MCF 10A (cell line): Measurements from ENCODE around the gene SLC44A3. TPM values are rescaled to one million over a fixed set of nuclear protein-coding genes. Genes with fewer than 3 reads are reported as not detected.

Experiments
- BruUV-seq: library from RNA; stranded (reverse); fragments of 400-500 nt; replicated peaks from 2 replicates; lab custom pipeline; 2021; lab: Mats Ljungman, UMichigan
- CTCF ChIA-PET: fragments of 300-600 bp; sonication (Branson Sonifier 250); formaldehyde crosslinking; extraction: SDS; loops from one replicate; lab custom pipeline; 2021; ENCODE audit warnings: antibody characterized with exemption, inconsistent platforms; lab: Yijun Ruan, JAX
- POLR2A ChIA-PET: fragments of 300-600, 350-650 bp; sonication (Branson Sonifier 250); formaldehyde crosslinking; extraction: SDS; loops from one replicate; lab custom pipeline; 2020; ENCODE audit warnings: antibody characterized with exemption, inconsistent platforms; lab: Yijun Ruan, JAX
- DNase-seq: peaks from one replicate; pipeline ENCODE4 v3.0.0-alpha.2; 2018; ENCODE audit not compliant: unreplicated experiment
- H3K27ac Mint-ChIP-seq: one replicate; pipeline ENCODE4 v1.8.0; 2022; ENCODE audit warnings: mild to moderate bottlenecking, low read depth, mixed read lengths; ENCODE audit not compliant: unreplicated experiment
- H3K27me3 Mint-ChIP-seq: one replicate; pipeline ENCODE4 v1.8.0; 2022; ENCODE audit warnings: mixed read lengths; ENCODE audit not compliant: insufficient read depth, unreplicated experiment
- H3K36me3 Mint-ChIP-seq: one replicate; pipeline ENCODE4 v1.8.0; 2022; ENCODE audit warnings: mild to moderate bottlenecking, moderate library complexity, mixed read lengths; ENCODE audit not compliant: insufficient read depth, unreplicated experiment
- H3K4me1 Mint-ChIP-seq: one replicate; pipeline ENCODE4 v1.8.0; 2022; ENCODE audit warnings: mixed read lengths; ENCODE audit not compliant: insufficient read depth, unreplicated experiment
- H3K4me3 Mint-ChIP-seq: one replicate; pipeline ENCODE4 v1.8.0; 2022; ENCODE audit warnings: mild to moderate bottlenecking, moderate library complexity, mixed read lengths; ENCODE audit not compliant: unreplicated experiment
- H3K9me3 Mint-ChIP-seq: one replicate; pipeline ENCODE4 v1.8.0; 2022; ENCODE audit warnings: mixed read lengths; ENCODE audit not compliant: unreplicated experiment
- intact Hi-C: fragments of 100-400 bp; cut with micrococcal nuclease; formaldehyde crosslinking; loops from 2 replicates; pipeline ENCODE4 v1.14.1; 2022
- total RNA-seq: library from RNA; stranded (reverse); gene quantifications from 2 replicates; pipeline ENCODE4 v1.2.3, GENCODE V29; 2022
- TF ChIP-seq, protein P1 (sequence below): fragments of 200-600 bp; IDR thresholded peaks from one replicate; pipeline ENCODE4 v1.8.0; 2022; ENCODE audit warnings: antibody characterized with exemption, mild to moderate bottlenecking; ENCODE audit not compliant: unreplicated experiment

SLC44A3 gene
- total RNA-seq, 1 experiment from 2014 or later: 2.8 TPM

- CTCF ChIA-PET: interaction anchor here (1.6 kb wide), 1 partner anchor 62 kb away, joined by 5 read pairs; no protein-coding TSS in a partner anchor
- H3K4me1 Mint-ChIP-seq: peaks cover 13% of the 10 kb centered on the region
- DNase-seq: no peak
These were observed 97.1 kb downstream of the SLC44A3 start for GRCh38 chr1:94917251-94917650.

DNA sequence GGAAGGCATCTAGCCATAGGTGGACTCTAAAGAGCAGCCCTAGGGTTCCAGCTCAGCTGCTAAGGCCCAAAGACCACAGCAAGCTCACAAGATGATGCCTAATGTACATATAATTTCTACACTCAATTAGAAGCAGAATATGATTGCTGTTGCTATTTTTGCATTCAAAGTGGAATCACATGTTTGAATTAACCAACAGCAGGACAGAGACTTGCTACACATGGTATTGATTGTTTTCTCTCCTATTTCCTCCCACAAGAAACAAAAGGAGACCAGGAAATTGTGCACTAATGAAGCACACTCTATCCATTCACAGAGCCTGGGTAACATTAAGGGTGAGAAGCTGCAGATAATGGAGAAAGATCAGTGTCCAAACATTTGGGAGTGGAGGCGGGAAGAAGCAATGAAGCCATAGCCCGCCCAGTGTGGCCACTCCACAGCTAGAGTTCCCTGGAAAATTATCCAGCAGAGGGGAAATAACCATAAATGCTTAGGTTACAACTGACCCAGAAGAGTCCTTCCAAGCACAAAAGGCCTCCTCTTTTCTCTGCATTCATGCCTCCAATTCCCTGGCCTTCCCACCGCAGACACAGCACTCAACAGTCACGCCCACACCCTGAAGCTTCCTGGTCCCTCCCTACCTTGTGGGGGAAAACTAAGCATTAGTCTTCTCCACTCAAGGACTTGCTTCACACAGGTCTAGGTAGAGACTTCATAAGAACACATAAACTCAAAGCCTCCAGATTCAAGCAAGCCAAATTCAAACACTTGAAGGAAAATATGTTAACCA lies 99.3 kb downstream of the SLC44A3 start:
- H3K36me3 Mint-ChIP-seq: no peaks in the 10 kb centered on the region
- no TSS peak for BruUV-seq

More at GRCh38 chr1:94917251-94917650, 97.1 kb downstream of the SLC44A3 start:
- intact Hi-C loops: no loop called here
- Mint-ChIP-seq H3K27me3 (no peaks in the 10 kb centered on the region), H3K9me3 (no peaks in the 10 kb centered on the region), H3K36me3 (no peaks in the 10 kb centered on the region), H3K4me3 (no peak overlapping the region), H3K27ac (no peak overlapping the region)
- BruUV-seq: no TSS peak
- TF ChIP-seq, protein P1, sequence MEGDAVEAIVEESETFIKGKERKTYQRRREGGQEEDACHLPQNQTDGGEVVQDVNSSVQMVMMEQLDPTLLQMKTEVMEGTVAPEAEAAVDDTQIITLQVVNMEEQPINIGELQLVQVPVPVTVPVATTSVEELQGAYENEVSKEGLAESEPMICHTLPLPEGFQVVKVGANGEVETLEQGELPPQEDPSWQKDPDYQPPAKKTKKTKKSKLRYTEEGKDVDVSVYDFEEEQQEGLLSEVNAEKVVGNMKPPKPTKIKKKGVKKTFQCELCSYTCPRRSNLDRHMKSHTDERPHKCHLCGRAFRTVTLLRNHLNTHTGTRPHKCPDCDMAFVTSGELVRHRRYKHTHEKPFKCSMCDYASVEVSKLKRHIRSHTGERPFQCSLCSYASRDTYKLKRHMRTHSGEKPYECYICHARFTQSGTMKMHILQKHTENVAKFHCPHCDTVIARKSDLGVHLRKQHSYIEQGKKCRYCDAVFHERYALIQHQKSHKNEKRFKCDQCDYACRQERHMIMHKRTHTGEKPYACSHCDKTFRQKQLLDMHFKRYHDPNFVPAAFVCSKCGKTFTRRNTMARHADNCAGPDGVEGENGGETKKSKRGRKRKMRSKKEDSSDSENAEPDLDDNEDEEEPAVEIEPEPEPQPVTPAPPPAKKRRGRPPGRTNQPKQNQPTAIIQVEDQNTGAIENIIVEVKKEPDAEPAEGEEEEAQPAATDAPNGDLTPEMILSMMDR: no peak
- POLR2A ChIA-PET: interaction anchor here (0.6 kb wide), 1 partner anchor 53 kb away, joined by 3 read pairs; no protein-coding TSS in a partner anchor

DNA sequence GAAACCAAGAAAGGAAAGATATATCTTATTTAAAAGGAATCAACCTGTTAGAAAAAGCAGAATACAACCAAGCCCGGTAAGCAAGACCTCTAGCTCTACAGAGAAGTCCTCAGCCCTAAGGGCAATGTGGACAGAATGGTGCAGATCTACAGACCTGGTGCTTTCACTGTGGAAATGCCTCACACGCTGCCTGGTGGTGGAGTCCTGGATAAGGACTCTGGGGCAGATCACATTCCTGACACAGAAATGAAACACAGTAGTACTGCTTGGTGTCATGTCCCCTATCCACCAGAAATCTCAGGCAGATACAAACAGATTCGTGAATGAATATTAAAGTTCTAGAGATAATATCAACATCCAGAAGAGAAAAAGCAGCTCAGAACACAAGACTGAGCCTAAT lies 99.9 kb downstream of the SLC44A3 start:
- Mint-ChIP-seq H3K4me1 (peaks cover 29% of the 10 kb centered on the region), H3K27ac (no peak overlapping the region), H3K36me3 (no peaks in the 10 kb centered on the region), H3K27me3 (no peaks in the 10 kb centered on the region), H3K9me3 (no peaks in the 10 kb centered on the region), H3K4me3 (no peak overlapping the region)
- ChIA-PET CTCF (interaction anchor here (0.7 to 1.1 kb wide), 2 partner anchors 17 to 66 kb away, joined by 3 read pairs; no protein-coding TSS in a partner anchor), POLR2A (interaction anchor here (1.3 kb wide), 1 partner anchor 55 kb away, joined by 3 read pairs; no protein-coding TSS in a partner anchor)
- no peak for DNase-seq
- intact Hi-C loops: loop anchor here (10.0 kb wide), 1 partner anchor 55 kb away; no protein-coding TSS in a partner anchor
- TF ChIP-seq, protein P1: no peak
- no TSS peak for BruUV-seq

More for the DNA sequence above, 99.3 kb downstream of the SLC44A3 start:
- DNase-seq: no peak
- Mint-ChIP-seq H3K4me3 (no peak overlapping the region), H3K4me1 (peaks cover 23% of the 10 kb centered on the region), H3K27me3 (no peaks in the 10 kb centered on the region), H3K9me3 (no peaks in the 10 kb centered on the region), H3K27ac (no peak overlapping the region)
- ChIA-PET CTCF (interaction anchor here (1.1 kb wide), 2 partner anchors 10 to 65 kb away, joined by 3 to 8 read pairs; no protein-coding TSS in a partner anchor), POLR2A (interaction anchor here (0.7 to 1.3 kb wide), 2 partner anchors 55 to 84 kb away, joined by 3 read pairs; no protein-coding TSS in a partner anchor)
- intact Hi-C loops: loop anchor here (10.0 kb wide), 1 partner anchor 55 kb away; no protein-coding TSS in a partner anchor
- TF ChIP-seq, protein P1: no peak

DNA sequence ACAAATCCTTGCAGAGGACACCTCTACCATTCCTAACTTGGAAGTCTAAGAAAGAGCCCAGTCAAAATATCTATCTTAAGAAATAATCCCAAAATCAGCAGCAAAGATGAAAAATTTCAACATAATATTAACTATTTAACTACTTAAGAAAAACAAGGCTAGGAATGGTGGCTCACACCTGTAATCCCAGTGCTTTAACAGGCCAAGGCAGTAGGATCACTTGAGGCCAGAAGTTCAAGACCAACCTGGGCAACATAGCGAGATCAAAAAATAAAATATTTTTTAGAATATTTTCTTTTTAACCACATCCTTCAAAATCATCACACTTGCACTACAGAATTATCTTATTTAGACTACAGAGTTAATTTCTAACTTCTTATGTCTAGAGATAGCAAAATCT lies 101.8 kb downstream of the SLC44A3 start:
- no peak for DNase-seq
- no peaks in the 10 kb centered on the region for H3K36me3 Mint-ChIP-seq
- TF ChIP-seq, protein P1: no peak
- no TSS peak for BruUV-seq
- intact Hi-C loops: loop anchor here (10.0 kb wide), 1 partner anchor 53 kb away; no protein-coding TSS in a partner anchor
- CTCF ChIA-PET: interaction anchor here (1.0 to 1.5 kb wide), 3 partner anchors 67 to 121 kb away, joined by 4 to 5 read pairs (median 4); no protein-coding TSS in a partner anchor
- H3K27me3 Mint-ChIP-seq: no peaks in the 10 kb centered on the region
- POLR2A ChIA-PET: interaction anchor here (1.6 kb wide), 1 partner anchor 15 kb away, joined by 3 read pairs; no protein-coding TSS in a partner anchor
- peak overlapping the region; percentile 27 for H3K27ac Mint-ChIP-seq
- no peak overlapping the region for H3K4me3 Mint-ChIP-seq
- no peaks in the 10 kb centered on the region for H3K9me3 Mint-ChIP-seq
- peaks cover 30% of the 10 kb centered on the region for H3K4me1 Mint-ChIP-seq
